HG02610 (cell line): ENCODE results near the gene BPNT1.

Experiments
- ATAC-seq: cut with Tn5 transposase; IDR thresholded peaks from one replicate; pipeline ENCODE4 v1.9.1; 2021; ENCODE audit warnings: mild to moderate bottlenecking, moderate library complexity; ENCODE audit not compliant: unreplicated experiment

The BPNT1 gene

GRCh38 chr1:220012259-220012658 lies 77.3 kb downstream of the BPNT1 start:
- ATAC-seq = no peak

- no peak for ATAC-seq
Measured at GRCh38 chr1:220011620-220012019, 78.0 kb downstream of the BPNT1 start.
